GM18867 (cell line): ENCODE results near the gene TRAF3IP1.

Experiments used
- ATAC-seq: cut with Tn5 transposase; IDR thresholded peaks from one replicate; pipeline ENCODE4 v1.9.1; 2021; ENCODE audit warnings: mild to moderate bottlenecking, moderate library complexity; ENCODE audit not compliant: unreplicated experiment

Gene TRAF3IP1

DNA sequence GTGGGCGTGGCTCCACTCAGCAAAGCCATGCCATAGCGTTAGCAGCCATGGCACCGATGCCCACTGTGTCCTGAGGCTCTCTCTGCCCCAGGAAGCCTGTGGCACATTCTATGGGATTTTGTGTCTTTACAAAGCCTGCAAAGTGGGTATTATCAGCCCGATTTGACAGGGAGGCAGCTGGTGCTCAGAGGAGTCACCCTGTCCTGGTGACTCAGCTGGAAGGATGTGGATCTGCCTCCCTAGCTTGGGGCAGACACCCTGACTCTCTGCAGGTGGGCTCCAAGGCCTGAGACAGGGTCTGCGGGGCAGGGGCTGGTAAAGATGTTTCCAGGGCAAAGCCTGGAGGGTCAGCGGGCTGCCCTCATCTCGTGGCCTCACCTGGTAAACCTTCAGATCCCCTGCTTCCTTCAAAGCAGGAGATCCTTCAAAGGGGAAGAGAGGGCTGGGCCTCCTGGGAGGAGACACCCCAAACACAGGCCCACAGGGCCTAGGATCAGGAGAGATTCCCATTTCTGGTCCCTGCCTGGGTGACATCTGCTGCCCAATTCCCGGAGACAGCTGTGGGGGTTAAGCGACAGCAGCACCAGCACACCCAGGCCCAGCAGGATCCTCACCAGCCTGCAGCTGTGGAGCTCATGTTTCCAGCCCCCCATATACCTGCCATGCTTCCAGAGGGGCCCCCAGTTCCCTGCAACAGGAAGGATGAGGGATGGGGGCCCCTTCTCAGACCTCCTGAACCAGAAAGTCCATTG, 103.4 kb downstream of the TRAF3IP1 start:
- ATAC-seq = no peak

DNA sequence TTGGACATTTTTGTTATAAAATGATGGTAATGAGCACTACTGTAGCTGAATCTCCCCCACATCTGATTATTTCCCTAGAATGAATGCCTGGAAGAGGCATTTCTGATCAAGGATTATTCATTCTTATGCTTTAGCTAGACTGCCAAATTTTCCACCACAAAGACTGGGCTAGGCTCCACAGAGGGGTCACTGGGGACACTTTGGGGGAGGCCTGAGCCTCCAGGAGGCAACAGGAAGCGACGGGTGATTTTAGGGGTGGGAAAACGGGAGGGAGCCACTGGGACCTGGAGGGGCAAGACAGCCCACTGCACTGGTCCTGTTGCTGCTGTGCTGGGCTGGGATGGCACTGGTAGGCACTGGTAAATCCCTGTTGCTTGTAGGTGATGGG, 104.0 kb downstream of the TRAF3IP1 start:
- ATAC-seq = no peak

DNA sequence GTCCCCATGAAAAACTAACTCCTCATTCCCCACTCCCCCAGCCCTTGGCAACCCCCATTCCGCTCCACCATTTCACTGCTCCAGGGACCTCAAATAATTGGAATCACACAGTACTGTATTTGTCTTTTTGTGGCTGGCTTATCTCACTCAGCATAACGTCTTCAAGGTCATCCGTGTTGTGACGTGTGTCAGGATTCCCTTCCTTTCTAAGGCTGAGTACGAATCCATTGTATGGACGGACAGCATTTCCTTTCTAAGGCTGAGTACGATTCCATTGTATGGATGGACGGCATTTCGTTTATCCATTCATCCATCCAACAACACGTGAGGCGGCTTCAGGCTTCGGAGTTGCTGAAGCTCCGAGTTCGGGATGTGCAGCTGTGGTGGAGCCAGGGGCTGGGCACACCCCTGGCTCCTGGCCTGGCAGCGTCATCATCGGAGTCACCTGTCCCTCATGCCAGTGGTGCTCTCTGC, 105.2 kb downstream of the TRAF3IP1 start:
- no peak for ATAC-seq

DNA sequence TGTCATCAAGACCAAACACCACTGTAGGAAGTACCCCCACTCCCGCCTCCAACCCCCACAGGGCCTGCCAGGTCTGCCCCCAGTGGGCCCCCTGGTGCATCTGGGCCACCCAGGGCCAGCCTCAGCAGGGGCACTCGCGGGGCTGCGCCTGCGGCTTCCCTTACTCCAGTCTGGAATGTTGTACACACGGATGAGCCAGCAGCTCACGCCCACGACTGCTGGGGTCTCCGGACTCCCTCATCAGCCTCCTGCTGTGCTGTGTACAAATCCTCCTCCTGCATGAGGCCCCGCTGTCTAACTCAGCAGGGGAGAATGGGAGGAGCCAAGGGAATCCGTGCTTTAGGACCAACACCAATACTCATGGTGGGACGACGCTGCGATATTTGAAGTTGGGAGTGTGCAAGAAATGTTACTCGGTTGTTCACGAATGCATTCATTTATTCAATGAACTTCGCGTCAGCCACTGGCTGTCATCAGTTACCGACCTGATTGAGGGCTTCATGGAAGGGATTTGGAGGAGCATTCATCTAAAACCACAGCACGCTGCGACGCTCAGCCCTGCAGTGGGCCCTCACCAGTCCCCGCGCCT, 105.8 kb downstream of the TRAF3IP1 start:
- ATAC-seq = peak; percentile 11

DNA sequence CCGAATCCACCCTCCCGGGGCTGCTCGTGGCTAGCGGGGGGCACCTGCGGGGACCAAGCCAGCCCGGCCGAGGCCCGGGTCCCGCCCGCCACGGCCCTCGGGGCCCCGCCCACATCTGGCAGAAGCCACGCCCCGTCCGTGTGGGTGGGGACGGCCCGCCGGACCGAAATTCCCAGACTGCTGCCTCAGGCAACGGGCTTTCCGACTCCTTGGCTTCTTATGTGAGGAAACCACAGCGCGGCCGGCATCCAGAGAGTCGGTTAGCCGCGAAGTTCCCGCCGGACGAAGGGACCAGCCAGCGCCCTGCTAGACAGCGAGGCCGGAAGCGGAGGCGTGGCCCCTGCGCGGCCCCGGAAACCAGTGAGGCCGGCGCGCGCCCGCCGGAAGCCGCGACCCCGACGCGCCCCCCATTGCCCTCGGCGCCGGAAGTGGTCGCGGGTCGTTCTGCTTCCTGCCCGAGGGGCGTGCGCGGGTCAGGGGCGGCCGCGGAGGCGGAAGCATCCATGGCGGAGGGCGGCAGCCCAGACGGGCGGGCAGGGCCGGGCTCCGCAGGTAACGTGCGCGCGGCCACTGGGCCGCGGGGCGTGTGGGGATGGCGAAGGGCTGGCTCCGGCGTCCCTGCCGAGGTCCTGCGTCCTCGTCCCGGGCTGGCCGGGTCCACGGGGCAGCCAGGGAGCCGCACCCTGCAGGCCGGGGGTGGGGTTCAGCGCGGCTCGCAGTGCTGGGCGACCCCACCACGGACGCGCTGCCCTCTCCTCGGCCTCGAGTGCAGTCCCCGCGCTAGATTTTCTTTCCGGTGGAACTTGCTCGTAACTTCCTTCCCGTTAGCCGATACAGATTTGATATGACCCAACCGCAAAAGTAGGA, 106.5 kb downstream of the TRAF3IP1 start, which contains the start of gene ASB1:
ASB1 (plus strand) TSS at position 360 of the 867 bp plus-strand sequence; CDS start at position 504, 144 bp downstream.
- peak; percentile 85 for ATAC-seq

DNA sequence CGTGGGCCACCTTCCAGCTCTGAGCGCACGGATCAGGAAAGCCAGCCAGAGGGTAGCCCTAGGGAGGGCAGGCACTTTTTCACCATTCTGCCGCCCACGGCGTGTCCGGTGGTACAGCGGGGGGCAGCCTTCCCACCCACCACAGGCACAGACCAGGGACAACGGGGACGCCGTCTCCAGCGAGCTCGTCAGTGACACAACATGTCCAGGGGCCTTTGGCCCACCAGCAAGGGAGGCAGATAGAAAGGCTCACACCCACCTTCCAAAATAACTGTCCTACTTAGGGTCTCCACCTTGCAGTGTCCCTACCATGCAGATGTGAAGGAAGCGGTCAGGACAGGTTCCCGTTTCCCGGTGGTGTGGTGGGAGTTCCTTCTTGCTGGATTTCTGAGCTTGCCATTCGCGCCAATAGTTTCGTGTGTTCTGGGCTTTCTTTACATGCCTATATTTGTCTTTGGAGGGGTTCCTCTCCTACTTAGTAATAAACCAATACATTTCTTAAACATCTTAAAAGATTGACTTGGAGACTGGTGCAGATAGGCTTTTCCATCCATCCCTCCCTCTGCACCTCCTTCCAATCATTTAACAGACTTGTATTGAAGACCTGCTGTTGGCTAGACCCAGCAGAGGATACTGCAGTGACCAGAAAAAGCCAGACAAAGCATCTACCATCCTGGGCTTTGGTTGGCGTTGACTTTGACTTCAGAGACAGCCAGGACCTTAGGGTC, 107.3 kb downstream of the TRAF3IP1 start:
- no peak for ATAC-seq

DNA sequence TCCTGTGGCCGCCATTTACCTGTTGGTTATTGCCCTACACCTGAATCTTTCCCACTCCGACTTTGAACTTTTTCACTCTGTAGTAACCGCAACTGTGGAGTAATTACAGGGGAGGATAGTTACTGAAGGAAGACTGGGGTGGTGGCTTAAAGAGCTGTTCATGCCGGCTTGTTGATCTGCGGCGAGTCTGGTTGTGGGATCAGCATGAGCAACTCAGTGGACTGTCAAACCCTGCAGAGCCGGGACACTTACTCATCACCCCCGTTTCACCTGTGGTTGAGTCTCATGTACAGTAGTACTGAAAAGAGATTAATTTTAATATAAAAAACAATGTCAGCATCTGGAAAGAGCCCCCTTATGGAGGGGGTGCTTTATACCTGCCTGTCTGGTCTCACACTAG, 108.5 kb downstream of the TRAF3IP1 start:
- no peak for ATAC-seq

DNA sequence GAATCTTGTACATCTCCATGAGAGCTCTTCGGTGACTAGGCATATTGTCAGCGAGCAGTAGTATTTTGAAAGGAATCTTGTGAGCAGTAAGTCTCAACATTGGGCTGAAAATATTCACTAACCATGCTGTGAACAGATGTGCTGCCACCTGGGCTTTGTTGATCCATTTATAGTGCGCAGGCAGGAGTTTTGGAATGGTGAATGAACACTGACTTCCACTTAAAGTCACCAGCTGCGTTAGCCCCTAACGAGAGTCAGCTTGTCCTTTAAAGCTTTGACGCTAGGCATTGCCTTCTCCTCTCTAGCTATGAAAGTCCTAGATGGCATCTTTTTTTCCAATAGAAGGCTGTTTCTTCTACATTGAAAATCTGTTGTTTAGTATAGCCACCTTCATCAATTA, 110.5 kb downstream of the TRAF3IP1 start:
- no peak for ATAC-seq

DNA sequence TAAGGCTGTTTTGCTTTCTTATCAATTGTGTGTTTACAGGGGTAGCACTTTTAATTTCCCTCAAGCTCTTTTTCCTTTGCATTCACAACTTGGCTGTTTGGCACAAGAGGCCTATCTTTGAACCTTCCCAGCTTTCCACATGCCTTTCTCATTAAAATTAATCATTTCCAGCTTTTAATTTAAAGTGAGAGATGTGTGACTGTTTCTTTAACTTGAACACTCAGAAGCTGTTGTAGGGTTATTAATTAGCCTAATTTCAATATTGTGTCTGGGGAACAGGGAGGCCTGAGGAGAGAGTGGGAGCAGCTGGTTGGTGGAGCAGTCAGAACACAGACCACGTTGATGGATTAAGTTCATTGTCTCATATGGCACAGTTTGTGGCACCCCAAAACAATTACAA, 111.1 kb downstream of the TRAF3IP1 start:
- no peak for ATAC-seq

DNA sequence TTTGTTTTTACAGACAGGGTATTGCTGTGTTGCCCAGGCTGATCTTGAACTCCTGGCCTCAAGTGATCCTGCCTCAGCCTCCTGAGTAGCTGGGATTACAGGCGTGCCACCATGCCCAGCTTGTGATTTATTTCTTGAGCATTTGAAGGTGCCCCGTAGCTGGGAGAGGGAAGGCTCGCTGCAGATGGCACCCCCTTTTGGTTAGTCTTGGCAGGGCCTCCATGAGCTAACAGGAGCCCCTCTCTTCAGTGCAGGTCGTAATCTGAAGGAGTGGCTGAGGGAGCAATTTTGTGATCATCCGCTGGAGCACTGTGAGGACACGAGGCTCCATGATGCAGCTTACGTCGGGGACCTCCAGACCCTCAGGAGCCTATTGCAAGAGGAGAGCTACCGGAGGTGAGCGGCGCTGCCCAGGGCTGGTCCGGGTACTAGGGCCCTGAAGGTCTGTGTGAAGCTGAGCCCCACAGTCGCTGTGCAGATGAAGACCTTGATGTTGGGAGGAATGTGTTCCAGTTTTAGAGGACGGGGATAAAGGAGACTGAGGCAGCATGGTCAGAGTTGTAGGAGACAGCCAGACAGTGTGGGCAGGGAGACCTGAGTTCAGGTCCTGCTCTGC, 113.1 kb downstream of the TRAF3IP1 start:
- ATAC-seq = no peak

DNA sequence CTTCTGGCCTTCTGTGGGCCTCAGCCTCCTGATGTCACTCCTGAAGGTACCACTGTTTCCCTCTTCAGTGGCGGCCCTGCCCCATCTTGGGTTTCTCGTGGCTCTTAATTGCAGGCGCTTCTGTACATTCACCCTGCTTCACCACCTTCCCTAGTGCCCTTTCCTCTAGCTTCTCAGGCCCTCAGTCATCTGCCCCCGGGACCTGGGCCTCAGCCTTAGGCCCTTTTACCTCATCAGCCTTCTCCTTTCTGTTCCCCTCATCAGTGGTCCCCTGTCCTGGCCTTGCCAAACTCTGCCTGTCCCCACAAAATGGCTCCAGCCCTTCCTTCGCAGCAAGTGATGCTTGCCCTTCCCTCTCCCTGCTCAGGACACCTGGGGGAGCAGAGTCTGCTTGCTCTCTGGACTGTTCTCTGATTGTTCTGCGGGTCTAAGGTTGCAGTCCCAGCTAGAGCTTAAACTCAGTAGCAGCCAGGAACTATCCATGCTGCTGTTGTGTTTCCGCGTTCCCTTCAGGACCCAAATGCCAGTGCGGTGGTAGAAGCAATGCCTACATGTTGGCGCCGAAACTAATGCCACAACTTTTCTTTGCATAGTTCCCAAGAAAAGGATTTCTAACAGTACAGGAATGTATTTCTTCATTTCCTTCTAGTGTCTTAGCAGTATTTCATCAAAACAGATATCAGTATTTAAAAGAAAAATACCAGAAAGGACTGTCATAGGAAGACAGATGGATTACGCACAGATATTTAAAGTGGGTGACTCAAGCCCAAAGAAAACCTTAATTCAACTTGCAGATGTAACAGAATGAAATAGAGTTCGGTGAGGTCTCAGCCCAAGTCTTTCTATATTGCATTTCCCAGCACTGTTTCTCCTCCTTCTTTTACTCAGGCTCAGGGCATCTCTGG, 113.9 kb downstream of the TRAF3IP1 start:
- no peak for ATAC-seq

DNA sequence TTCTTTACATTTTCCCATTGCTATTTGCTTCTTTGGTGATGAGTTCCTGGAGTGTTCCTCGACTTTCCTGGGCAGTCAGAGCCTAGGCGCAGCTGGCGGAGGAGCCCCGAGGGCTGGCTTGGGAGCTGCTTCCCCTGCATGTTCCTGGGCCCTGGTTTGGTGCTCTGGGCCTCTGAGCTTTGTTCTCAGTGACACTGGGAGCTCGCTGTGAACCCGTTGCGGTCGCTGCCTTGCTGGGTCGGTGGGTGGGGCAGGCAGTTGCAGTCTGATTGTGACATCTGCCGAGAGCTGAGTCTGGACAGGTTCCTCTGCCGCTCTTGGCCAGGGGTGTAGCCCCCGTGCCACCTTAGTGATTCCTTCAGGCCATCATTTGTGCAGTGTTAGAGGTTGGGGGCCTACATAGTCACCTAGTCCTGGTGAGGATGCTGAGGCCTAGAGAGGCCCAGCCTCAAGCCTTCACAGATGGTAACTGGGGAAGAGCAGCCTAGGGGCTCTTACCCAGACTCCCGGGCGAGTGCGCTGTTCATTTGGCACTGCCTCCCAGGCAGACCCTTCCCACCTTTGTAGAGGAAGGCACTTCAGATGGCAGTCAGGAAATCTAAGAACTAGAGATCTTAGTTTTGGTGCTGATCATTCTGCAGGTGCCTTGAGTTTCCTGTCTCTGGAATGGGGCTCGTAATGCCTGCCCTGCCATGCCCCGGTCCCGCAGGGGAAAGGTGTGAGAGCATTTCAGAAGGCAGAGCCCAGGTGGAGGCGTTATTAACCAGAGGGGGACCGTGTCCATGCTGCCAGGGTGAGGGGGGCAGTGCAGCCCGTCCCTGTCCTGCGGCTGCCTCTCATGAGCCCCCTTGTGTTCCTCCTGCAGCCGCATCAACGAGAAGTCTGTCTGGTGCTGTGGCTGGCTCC, 114.8 kb downstream of the TRAF3IP1 start:
- ATAC-seq = no peak

DNA sequence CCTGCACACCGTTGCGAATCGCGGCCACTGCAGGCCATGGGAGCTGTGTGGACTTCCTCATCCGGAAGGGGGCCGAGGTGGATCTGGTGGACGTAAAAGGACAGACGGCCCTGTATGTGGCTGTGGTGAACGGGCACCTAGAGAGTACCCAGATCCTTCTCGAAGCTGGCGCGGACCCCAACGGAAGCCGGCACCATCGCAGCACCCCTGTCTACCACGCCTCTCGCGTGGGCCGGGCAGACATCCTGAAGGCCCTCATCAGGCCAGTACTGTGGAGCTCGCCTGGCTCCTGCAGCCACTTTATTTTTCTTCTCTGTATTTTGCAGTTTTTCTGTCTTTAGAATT, 115.4 kb downstream of the TRAF3IP1 start:
- no peak for ATAC-seq

DNA sequence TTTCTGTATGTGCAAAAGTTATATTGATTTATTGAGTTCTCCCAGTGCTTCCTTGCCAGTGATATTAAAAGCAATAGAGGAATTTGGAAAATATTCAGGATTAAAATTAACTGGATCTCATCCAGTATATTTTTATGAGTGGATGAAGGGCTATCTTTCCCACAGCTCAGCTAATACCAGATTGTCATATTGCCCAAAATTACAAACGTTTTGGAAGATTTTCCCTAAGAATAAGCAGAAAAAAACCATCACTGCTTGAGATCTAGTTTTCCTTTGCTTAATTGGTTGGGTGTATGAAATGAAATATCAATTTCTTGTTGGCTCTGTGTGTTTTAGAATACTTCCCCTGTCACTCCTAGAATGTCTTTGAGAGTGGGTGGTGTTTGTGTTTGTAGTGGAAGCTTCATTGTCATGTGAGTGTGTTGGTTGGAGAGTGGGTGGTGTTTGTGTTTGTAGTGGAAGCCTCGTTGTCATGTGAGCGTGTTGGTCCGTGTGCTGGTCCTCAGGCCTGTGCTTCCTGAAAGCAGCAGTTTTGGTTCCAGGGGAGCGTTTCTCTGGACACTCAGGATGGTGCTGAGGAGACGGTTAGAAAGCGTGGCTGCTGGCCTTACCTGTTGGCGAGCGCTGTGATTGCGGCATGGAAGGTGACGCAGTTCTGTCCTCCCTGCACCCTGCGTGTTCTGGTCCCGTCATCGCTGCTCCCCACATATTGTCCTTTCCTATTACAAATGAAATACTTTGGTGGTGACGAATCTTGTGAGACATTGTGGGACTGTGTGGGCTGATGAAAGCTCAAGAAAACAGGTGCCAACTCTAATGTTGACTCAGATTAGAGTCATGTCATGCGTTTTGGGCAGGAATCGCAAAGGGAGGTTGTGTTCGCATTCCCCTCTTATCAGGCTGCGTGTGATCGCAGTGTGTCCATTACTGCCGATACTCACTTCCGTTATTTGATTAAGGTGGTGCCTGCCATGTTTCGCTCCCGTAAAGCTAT, 118.8 kb downstream of the TRAF3IP1 start:
- ATAC-seq = no peak

DNA sequence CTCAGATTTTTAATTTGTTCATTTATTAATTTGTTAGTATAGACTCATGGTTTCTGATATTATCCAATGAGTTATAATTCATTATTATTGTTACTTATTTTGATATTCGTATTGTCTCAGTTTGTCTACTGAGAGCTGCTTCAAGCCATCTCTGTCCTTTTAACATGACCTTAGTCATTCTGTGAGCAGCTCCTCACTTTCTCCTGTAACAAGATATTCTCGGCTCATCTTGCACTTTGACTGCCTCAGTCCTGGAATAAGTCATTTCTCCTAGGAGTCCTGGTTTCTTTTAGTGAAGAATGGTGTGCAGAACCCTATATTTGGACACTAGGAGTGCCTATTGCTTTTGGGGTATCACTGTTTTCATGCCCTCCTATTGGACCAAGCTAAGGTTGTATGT, 119.6 kb downstream of the TRAF3IP1 start:
- ATAC-seq = no peak

DNA sequence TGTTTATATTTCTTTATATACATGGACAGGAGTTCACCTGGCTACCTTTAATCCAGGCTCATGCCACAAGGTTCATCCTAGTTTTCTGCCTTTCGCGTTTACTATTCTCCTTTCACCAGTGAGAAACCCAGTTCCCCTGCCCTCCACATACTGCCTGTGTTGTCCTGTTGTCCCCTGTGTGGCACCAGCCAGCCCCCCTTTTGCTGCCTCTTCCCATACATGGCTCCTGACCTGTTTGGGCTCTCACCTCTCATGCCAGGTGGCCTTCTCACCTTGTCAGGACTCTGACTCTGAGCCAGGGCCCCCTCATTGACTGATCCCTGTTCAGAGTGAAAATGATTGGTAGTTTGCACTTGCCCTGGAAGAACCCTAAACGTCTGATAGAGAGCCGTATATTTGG, 120.0 kb downstream of the TRAF3IP1 start:
- no peak for ATAC-seq

DNA sequence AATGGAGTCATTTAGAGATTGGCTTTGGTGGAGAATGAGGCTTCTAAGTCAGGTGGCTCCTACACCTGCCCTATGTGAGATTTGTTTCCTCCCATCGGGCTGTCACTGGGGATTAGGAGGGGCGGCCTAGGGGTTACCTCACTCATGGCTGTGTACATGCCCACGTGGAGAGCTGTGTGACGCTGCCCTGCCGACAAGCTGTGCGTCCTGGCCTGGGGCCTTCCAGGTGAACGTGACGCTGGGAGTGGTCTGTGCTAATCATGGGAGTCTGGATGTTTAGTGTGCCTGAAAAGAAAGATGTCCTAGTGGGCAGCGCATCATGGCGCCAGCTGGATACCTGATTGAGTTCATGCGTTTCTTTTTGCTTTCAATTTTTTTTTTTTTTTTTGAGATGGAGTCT, 120.4 kb downstream of the TRAF3IP1 start:
- no peak for ATAC-seq
